ENCODE measurements around the gene HDLBP.

Gene HDLBP

GRCh38 chr2:241258505-241259280 is 56.8 kb downstream of the HDLBP start:
- no peak overlapping the region for H3K4me3 ChIP-seq (ENCODE audit: low read depth, low read length)
- no peak for DNase-seq (ENCODE audit: low read depth)
- no peak for TF ChIP-seq CTCF (IDR thresholded peaks at IDR 0.05; ENCODE audit: low read depth, low read length)
- no peak for TF ChIP-seq MYC (IDR thresholded peaks at IDR 0.05; ENCODE audit: low read depth, low read length)
- no peak for TF ChIP-seq MAX (IDR thresholded peaks at IDR 0.05; ENCODE audit: low read depth, low read length)
- TF ChIP-seq POLR2A (IDR thresholded peaks at IDR 0.05; ENCODE audit: extremely low read depth, insufficient read length) = no peak

- H3K4me3 ChIP-seq (ENCODE audit: low read depth, low read length) = no peak overlapping the region
- DNase-seq (ENCODE audit: low read depth) = no peak
- TF ChIP-seq MAX (IDR thresholded peaks at IDR 0.05; ENCODE audit: low read depth, low read length) = no peak
- no peak for TF ChIP-seq POLR2A (IDR thresholded peaks at IDR 0.05; ENCODE audit: extremely low read depth, insufficient read length)
- no peak for TF ChIP-seq CTCF (IDR thresholded peaks at IDR 0.05; ENCODE audit: low read depth, low read length)
Observed at GRCh38 chr2:241257419-241258032, 57.9 kb downstream of the HDLBP start.

GRCh38 chr2:241256168-241256545 is 59.3 kb downstream of the HDLBP start:
- H3K4me3 ChIP-seq (ENCODE audit: low read depth, low read length) = no peak overlapping the region
- no peak for TF ChIP-seq MYC (IDR thresholded peaks at IDR 0.05; ENCODE audit: low read depth, low read length)
- no peak for TF ChIP-seq MAX (IDR thresholded peaks at IDR 0.05; ENCODE audit: low read depth, low read length)
- TF ChIP-seq CTCF (IDR thresholded peaks at IDR 0.05; ENCODE audit: low read depth, low read length) = no peak
- no peak for TF ChIP-seq POLR2A (IDR thresholded peaks at IDR 0.05; ENCODE audit: extremely low read depth, insufficient read length)
- no peak for DNase-seq (ENCODE audit: low read depth)

- no peak for DNase-seq (ENCODE audit: low read depth)
- TF ChIP-seq CTCF (IDR thresholded peaks at IDR 0.05; ENCODE audit: low read depth, low read length) (no peak), POLR2A (IDR thresholded peaks at IDR 0.05; ENCODE audit: extremely low read depth, insufficient read length) (no peak), MYC (IDR thresholded peaks at IDR 0.05; ENCODE audit: low read depth, low read length) (no peak), MAX (IDR thresholded peaks at IDR 0.05; ENCODE audit: low read depth, low read length) (no peak)
- no peak overlapping the region for H3K4me3 ChIP-seq (ENCODE audit: low read depth, low read length)
Observed at GRCh38 chr2:241255542-241256167, 59.8 kb downstream of the HDLBP start.

GRCh38 chr2:241254904-241255351 is 60.5 kb downstream of the HDLBP start:
- TF ChIP-seq MYC (IDR thresholded peaks at IDR 0.05; ENCODE audit: low read depth, low read length) (no peak), MAX (IDR thresholded peaks at IDR 0.05; ENCODE audit: low read depth, low read length) (no peak), POLR2A (IDR thresholded peaks at IDR 0.05; ENCODE audit: extremely low read depth, insufficient read length) (no peak), CTCF (IDR thresholded peaks at IDR 0.05; ENCODE audit: low read depth, low read length) (no peak)
- H3K4me3 ChIP-seq (ENCODE audit: low read depth, low read length) = no peak overlapping the region

More at GRCh38 chr2:241254904-241255351, 60.5 kb downstream of the HDLBP start:
- DNase-seq (ENCODE audit: low read depth) = no peak

Measured in NB4 (cell line).